A549 (cell line): ENCODE measurements around the gene MAPK8IP3.

ENCODE experiments used
- CTCF ChIP-seq: fragments of >200 bp; sonication (Bioruptor Twin); formaldehyde crosslinking; IDR thresholded peaks from 3 replicates; pipeline ENCODE4 v1.5.1; 2016
- TF ChIP-seq, protein P1 (sequence below): fragments of 450-650 bp; IDR thresholded peaks from 2 replicates; pipeline ENCODE4 v1.6.1; 2014; ENCODE audit warnings: antibody characterized with exemption

- no peak for TF ChIP-seq CTCF
- TF ChIP-seq, protein P1, sequence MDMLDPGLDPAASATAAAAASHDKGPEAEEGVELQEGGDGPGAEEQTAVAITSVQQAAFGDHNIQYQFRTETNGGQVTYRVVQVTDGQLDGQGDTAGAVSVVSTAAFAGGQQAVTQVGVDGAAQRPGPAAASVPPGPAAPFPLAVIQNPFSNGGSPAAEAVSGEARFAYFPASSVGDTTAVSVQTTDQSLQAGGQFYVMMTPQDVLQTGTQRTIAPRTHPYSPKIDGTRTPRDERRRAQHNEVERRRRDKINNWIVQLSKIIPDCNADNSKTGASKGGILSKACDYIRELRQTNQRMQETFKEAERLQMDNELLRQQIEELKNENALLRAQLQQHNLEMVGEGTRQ: no peak
Observed at GRCh38 chr16:1765826-1766225, 59.8 kb downstream of the MAPK8IP3 start.
